Measurements from ENCODE around the gene SNX27.
"Not testable (repeated sequence)": the region's sequence is repeated elsewhere in the genome, so short reads cannot be mapped to it uniquely, and the experiment has no call there.

The SNX27 gene

DNA sequence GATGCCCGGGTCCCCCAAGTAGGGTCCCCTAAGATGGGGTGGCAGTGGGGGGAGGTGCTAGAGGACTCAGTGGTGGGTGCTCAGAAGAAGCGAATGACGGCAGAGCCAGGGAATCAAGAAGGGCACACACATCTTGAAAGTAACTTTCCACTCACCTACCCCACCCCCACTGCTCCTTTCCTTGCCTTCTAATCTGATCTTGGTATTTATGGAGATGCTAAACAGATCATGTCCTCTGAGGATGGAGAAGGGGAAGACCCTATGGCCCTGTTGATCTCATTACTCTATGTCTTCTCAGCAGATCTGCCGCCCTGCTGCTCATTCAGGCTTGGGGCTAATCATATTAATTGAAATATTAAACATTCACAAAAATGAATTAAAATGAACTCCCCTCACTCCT lies 106.8 kb downstream of the SNX27 start:
- no peak for DNase-seq (ENCODE audit: extremely low read depth in 1 of 2, low read depth in 1 of 2)

DNA sequence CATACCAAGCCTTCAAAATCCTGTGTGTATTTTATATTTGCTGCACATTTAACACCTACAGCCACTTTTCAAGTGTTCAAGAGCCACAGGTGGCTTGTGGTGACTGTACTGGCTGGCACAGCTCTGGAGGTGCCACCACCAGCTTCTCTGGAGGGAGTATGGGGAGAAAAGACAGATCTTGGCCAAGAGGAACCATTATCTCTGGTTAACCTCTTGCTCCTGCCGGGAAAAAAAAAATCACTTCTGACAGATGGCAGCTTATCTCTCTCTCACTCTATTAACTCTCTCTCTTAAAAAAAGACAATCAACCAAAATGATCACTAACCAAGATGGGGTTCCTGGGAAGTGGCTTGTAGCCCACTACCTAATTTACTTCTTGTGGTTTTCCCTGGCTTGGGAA lies 108.3 kb downstream of the SNX27 start:
- no peak for DNase-seq (ENCODE audit: extremely low read depth in 1 of 2, low read depth in 1 of 2)

DNA sequence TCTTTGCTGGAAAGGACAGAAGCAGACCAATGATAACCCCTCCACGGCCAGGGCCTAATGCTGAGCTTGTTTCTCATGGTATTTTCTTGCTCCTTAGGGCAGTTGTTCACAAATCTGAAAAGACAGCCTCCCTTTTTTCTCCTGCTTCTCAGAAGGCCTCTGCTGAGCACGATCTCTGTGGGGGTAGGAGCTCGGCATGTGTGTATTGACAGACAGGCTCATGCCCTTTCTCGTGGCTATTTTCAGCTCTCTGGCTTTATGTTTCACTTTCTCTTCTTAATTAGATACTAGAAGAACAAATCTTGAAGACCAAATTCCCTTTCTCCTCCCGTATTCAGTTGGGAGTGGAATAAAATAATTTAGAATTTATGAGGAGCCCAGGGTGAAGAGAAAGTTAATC lies 108.7 kb downstream of the SNX27 start:
- no peak for DNase-seq (ENCODE audit: extremely low read depth in 1 of 2, low read depth in 1 of 2)

- DNase-seq (ENCODE audit: extremely low read depth in 1 of 2, low read depth in 1 of 2), result peak in 1 of 2 donors; percentile 8
Observed at GRCh38 chr1:151720974-151721787, 109.3 kb downstream of the SNX27 start, which contains the start of gene RIIAD1. Gene RIIAD1, plus strand, starts transcription at chr1:151721522. Its CDS starts 15 bp downstream, at chr1:151721537.

DNA sequence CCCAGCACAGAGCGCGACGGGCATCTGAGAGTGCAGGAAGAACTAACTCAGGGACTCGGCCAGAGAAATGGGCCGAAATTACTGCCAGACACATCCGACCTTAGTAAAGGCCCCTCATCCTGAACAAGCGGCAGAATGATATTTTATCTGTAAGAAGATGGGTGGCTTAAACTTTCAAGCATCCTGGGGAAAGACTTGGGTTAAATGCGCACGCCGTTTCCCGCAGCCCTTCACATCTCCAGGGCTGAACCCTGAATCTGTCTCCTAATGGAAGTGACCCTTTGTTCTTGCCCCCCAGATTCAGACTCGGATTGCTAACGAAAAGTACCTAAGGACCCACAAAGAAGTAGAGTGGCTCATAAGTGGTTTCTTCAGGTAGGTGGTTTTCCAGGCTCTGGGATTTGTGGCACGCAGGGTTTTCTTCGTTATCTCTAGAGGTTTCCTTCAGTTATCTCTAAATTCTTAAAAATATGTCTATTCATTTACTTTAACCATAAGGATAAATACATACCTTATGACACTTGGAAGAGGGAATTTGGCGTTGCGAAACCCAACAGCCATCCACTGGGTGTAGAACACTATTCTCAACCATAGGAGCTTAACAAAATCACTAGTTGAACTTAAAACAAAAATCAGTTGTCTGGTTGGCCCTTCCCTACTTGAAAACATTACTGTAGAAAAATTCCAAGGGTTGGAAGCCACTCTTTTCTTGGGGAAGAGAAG lies 110.1 kb downstream of the SNX27 start:
- DNase-seq (ENCODE audit: extremely low read depth in 1 of 2, low read depth in 1 of 2), result no peak

DNA sequence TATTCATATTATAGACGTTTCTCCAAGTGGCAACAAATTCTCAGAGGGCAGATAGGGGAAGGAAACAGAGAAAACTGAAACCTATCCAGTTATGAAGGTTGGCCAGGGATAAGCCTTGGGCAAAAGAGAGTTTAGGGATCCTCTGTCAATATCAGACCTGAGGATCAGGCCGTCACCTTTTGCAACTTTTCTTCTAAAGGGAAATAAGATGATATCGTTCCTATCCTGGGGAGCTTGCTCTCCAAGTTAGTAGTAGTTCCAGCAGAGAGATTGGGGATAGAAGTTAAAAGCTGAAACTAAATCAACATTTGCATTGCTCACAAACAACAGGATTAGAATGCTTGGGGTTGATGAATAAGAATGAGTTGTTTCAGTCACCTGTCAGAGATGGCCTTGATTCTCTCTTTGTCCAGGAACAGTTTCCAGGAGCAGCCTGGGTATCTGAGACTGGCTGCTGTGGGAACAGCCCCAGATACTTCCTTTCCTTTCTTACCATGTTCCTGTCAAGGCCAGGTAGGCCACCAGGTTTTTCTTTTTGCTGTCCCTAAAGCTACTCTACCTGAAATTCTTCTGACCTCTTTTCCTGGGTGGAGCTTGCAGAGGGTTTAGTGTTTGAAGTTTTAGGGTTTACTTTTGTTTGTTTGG lies 112.0 kb downstream of the SNX27 start:
- no peak for DNase-seq (ENCODE audit: extremely low read depth in 1 of 2, low read depth in 1 of 2)

DNA sequence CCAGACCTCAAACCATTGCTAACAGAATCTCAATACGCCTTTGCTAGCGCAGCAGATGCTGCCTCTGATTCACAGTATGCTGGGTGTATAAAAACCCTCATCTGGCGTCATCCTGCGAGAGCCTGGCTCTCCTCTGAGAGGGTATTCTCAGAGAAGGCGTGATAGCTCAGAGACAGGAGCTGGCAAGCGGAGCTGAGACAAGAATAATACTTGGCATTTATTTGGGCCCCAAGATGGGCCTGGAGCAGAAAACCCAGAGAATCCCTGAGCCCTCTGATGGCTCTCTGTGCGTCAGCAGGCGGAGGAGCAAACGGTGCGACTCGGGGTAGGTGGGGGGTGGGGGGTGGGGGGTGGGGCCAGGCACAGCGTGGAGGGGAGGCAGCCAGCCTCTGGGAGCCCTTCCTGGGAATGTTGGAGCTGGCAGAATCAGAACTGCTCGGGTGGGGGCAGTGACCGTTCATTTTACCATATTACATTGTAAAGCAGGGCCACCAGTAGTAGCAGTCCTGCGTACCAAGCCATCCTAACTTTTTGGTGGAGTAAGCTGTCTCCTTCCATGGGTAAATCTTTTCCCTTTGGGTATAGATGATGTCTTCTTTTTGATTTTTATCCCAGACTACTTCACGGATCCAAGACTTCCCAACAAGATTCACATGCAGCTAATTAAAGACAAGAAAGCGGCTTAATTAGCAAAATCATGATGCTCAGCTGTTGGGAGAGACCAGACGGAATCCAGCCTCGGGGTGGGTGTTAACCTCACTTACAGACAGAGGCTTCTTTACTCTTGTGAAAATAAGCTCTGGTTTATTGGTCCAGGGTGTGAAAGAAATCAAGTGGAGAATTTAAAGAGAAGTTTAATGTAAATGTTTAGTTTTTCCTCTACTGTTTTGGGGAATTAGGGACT lies 116.6 kb downstream of the SNX27 start:
- DNase-seq (ENCODE audit: extremely low read depth in 1 of 2, low read depth in 1 of 2), result no peak

DNA sequence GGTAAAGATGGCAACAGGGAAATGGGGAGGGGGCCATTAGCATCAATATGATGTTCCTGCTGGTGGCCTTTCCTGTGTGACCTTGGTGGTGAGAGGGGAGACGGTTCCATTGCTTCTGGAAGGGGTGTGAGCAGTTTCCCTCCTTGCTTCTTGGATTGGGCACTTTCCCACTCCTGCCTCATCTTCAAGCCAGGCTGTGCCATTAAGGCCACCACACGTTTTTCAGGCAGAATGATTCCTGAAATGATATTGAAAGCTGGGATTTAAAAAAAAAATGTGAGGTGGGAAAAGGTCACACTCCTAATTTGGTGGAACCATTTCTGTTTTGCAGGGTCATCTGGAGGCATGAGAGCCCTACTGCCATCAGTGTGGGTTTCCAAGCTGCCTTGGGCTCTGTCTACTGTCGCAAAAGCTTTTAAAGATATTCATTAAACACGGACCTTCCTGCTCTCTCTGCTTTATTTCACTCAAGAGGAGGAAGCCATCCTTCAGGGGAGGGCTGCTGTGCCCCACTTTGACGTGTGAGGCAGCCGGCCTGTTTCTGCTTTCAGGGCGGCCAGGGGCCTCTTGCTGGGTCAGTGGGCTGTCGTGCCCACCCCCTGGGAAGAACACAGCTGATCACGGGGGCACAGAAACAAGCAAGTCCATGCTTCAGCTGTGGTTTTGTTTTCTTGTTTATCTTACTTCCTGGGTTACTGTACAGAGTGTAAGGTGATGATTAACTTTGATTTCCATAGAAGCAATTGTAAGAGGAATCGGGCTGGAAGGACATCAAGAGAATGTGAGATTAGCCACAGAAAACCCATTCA lies 117.5 kb downstream of the SNX27 start:
- no peak for DNase-seq (ENCODE audit: extremely low read depth in 1 of 2, low read depth in 1 of 2)

DNA sequence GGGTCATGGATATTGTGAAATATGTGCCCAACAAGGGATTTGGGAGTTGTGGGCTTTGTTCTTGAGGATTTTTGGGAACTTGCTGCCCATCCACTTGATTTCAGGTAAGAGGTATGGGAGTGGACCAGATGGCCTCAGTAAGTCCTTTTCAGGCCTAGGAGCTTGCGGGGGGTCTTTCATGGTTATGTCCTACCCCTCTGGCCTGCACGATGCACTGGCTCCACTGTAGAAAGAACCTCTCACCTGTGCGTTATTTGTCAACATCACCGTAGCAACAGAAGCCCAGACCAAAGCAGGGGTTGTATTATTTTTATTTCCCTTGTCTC lies 118.1 kb downstream of the SNX27 start:
- no peak for DNase-seq (ENCODE audit: extremely low read depth in 1 of 2, low read depth in 1 of 2)

- DNase-seq (ENCODE audit: extremely low read depth in 1 of 2, low read depth in 1 of 2), result no peak
Observed at GRCh38 chr1:151733126-151733525, 121.3 kb downstream of the SNX27 start.

- DNase-seq (ENCODE audit: extremely low read depth in 1 of 2, low read depth in 1 of 2), result not testable (repeated sequence)
Observed at GRCh38 chr1:151733995-151734394, 122.1 kb downstream of the SNX27 start.

- DNase-seq (ENCODE audit: extremely low read depth in 1 of 2, low read depth in 1 of 2), result no peak
Observed at GRCh38 chr1:151737026-151737425, 125.2 kb downstream of the SNX27 start.

DNA sequence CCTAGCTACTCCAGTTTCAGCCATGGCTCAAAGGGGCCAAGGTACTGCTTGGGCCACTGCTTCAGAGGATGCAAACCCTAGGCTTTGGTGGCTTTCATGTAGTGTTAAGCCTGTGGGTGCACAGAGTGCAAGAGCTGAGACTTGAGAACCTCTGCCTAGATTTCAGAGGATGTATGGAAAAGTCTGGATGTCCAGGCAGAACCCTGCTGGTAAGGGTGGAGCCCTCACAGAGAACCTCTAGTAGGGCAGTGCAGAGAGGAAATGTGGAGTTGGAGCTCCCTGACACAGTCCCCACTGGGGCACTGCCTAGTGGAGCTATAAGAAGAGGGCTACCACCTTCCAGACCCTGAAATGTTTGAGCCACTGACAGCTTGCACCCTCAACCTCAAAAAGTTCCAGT lies 125.6 kb downstream of the SNX27 start:
- DNase-seq (ENCODE audit: extremely low read depth in 1 of 2, low read depth in 1 of 2), result no peak

DNA sequence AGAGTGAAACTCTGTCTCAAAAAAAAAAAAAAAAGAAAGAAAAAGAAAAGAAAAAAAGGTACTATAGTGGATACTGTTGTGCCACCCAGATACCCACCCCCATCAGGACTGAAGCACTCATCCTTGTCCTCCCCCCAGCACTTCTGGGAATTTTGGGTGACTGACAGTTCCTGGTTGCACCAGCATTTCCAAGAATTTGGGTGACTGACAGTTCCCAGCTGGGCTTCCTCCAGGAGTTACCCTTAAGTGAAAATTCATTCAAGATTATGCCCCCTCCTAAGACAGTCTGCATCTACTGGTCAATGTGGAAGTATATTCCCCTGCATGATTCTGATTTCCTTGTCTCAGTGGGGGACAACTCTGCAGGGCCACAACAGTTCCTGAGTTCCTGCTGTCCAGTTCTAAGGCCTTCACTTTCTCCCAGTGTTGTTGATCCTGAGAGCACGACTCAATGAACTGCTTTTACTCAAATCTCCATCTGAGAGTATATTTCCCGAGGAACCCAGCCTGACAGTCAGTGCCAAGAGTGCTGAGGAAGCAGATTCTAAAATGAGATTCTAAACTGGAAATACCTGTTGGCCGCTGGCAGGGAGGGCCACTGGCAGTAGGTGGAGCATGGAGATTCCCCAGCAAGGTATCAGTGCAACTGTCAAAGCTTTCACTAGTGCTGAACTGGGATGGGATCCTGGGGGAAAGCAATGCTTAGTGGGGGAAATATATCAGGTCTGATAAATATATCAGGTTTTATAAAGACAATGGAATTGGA lies 127.9 kb downstream of the SNX27 start:
- DNase-seq (ENCODE audit: extremely low read depth in 1 of 2, low read depth in 1 of 2), result no peak

DNA sequence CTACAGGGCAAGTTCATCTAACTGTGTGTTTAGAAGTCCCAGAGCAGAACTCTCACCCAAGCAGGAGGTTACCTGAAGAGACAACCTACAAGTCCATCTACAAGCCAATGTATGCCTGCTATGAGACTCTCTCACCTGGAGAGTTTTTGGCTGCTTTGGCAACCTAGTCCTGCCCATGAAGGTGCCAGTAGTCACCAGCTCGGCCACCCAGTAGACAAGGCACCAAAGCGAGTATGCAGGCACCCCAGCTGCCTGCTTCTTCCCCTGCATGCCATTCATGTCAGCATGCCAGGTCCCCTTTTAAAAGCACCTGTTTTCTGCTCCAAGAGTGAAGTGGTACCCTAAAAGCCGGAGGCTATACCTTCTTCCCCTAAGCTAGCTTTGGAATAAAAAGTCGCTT lies 129.7 kb downstream of the SNX27 start:
- no peak for DNase-seq (ENCODE audit: extremely low read depth in 1 of 2, low read depth in 1 of 2)

Data from stimulated activated CD8-positive, alpha-beta memory T cell treated with anti-CD3 and anti-CD28 coated beads, Interleukin-7, amount 100 ng/mL, for 48 hours (primary cell).